ENCODE results near the gene SMARCD1.

GRCh38 chr12:50066402-50066801, 18.7 kb upstream of the SMARCD1 start:
- no peak for TF ChIP-seq CTCF (IDR thresholded peaks at IDR 0.05; ENCODE audit: low read depth, low read length, missing input control)
- TF ChIP-seq JUND (IDR thresholded peaks at IDR 0.05): no peak
- TF ChIP-seq REST (IDR thresholded peaks at IDR 0.05): no peak
- TF ChIP-seq ATF3 (IDR thresholded peaks at IDR 0.05): no peak
- no peak for TF ChIP-seq RAD21 (IDR thresholded peaks at IDR 0.05)
- no peak for TF ChIP-seq GABPA (IDR thresholded peaks at IDR 0.05 in 1 of 2, conservative IDR thresholded peaks at IDR 0.05 in 1 of 2)
- TF ChIP-seq RXRA (IDR thresholded peaks at IDR 0.05): peak in 1 of 2 donors; percentile 33
